GM12878 (cell line): ENCODE measurements around the gene MYO15A.

Experiments used
- EZH2 ChIP-seq: IDR thresholded peaks from 2 replicates; pipeline ENCODE4 v1.6.1; 2012; ENCODE audit warnings: low read depth, mild to moderate bottlenecking, control low read depth, inconsistent platforms, low read length, borderline replicate concordance; ENCODE audit not compliant: control insufficient read depth
- GABPA ChIP-seq: IDR thresholded peaks from 2 replicates; pipeline ENCODE4 v1.6.1; 2014; ENCODE audit warnings: antibody characterized with exemption, low read depth, mild to moderate bottlenecking, inconsistent platforms
- JUND ChIP-seq: IDR thresholded peaks from 2 replicates; pipeline ENCODE4 v1.6.1; 2012; ENCODE audit warnings: low read depth, mild to moderate bottlenecking, low read length, improper control_type of control experiment, moderate library complexity
- KDM1A ChIP-seq: fragments of 200-600 bp; sonication (generic); IDR thresholded peaks from 2 replicates; pipeline ENCODE4 v1.6.1; 2016; ENCODE audit warnings: borderline replicate concordance
- NFYA ChIP-seq: IDR thresholded peaks from 2 replicates; pipeline ENCODE4 v1.6.1; 2011; ENCODE audit warnings: low read depth, mild to moderate bottlenecking, low read length, improper control_type of control experiment, borderline replicate concordance
- NFYB ChIP-seq: IDR thresholded peaks from 2 replicates; pipeline ENCODE4 v1.6.1; 2011; ENCODE audit warnings: low read depth, mild to moderate bottlenecking, low read length, improper control_type of control experiment, moderate library complexity; ENCODE audit not compliant: insufficient read depth
- POLR2AphosphoS5 ChIP-seq: IDR thresholded peaks from 2 replicates; pipeline ENCODE4 v1.6.1; 2011; ENCODE audit warnings: mild to moderate bottlenecking, low read length, inconsistent platforms
- TF ChIP-seq, protein P1 (sequence below), 3 experiments: IDR thresholded peaks in 2 of 3; conservative IDR thresholded peaks in 1 of 3; 2 replicates each; pipeline ENCODE4 v1.5.1; 2011; ENCODE audit warnings: low read depth in 3 of 3, low read length in 3 of 3, mild to moderate bottlenecking in 3 of 3, control low read depth in 2 of 3, moderate library complexity in 2 of 3, inconsistent platforms in 1 of 3, mixed read lengths in 1 of 3; ENCODE audit not compliant: control insufficient read depth in 2 of 3, insufficient read depth in 1 of 3; ENCODE audit errors: extremely low read depth in 1 of 3

GRCh38 chr17:18176176-18176575 lies 67.6 kb downstream of the MYO15A start:
- TF ChIP-seq, protein P1, sequence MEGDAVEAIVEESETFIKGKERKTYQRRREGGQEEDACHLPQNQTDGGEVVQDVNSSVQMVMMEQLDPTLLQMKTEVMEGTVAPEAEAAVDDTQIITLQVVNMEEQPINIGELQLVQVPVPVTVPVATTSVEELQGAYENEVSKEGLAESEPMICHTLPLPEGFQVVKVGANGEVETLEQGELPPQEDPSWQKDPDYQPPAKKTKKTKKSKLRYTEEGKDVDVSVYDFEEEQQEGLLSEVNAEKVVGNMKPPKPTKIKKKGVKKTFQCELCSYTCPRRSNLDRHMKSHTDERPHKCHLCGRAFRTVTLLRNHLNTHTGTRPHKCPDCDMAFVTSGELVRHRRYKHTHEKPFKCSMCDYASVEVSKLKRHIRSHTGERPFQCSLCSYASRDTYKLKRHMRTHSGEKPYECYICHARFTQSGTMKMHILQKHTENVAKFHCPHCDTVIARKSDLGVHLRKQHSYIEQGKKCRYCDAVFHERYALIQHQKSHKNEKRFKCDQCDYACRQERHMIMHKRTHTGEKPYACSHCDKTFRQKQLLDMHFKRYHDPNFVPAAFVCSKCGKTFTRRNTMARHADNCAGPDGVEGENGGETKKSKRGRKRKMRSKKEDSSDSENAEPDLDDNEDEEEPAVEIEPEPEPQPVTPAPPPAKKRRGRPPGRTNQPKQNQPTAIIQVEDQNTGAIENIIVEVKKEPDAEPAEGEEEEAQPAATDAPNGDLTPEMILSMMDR (IDR thresholded peaks at IDR 0.05 in 2 of 3, conservative IDR thresholded peaks at IDR 0.05 in 1 of 3; ENCODE audit: control insufficient read depth in 2 of 3, extremely low read depth in 1 of 3, insufficient read depth in 1 of 3, low read depth in 3 of 3, low read length in 3 of 3): no peak
- TF ChIP-seq NFYB (no peak), GABPA (no peak), KDM1A (no peak), POLR2AphosphoS5 (no peak), EZH2 (no peak), NFYA (no peak), JUND (no peak)
